SK-N-SH (cell line): Measurements from ENCODE around the gene ALAS1. TPM values are rescaled to one million over a fixed set of nuclear protein-coding genes. Genes with fewer than 3 reads are reported as not detected.
A peak's percentile ranks its signal among the peaks of the same experiment; 100 is the strongest.

Experiments used
- CTCF ChIA-PET: fragments of 300-600, 350-600 bp; formaldehyde crosslinking; extraction: SDS; loops from one replicate; lab custom pipeline; 2021; lab: Yijun Ruan, JAX
- POLR2A ChIA-PET: fragments of 350-600 bp; sonication (Branson Sonifier 250); formaldehyde crosslinking; extraction: SDS; loops from one replicate; lab custom pipeline; 2020; ENCODE audit warnings: antibody characterized with exemption, inconsistent platforms; lab: Yijun Ruan, JAX
- DNase-seq: peaks from one replicate; pipeline ENCODE4 v3.0.0; 2012
- H2AFZ ChIP-seq: fragments of 200-600 bp; sonication (generic); 2 replicates; pipeline ENCODE4 v1.8.1; 2016; ENCODE audit warnings: antibody characterized with exemption, mild to moderate bottlenecking, low read depth
- H3F3A ChIP-seq: fragments of 200-600 bp; sonication (generic); replicated peaks from 2 replicates; pipeline ENCODE3; 2016; ENCODE audit warnings: antibody characterized with exemption, mild to moderate bottlenecking; ENCODE audit not compliant: insufficient read depth
- H3K27ac ChIP-seq, 2 experiments: fragments of 200-500 bp in 1 of 2; fragments of 200-600 bp in 1 of 2; sonication (Bioruptor generic) in 1 of 2; sonication (generic), shearing (Covaris generic) in 1 of 2; 2 replicates each; pipeline versions ENCODE4 v1.5.1 to v1.6.1; 2014 to 2016; ENCODE audit warnings: low read depth in 2 of 2, inconsistent platforms in 1 of 2, low read length in 1 of 2, mild to moderate bottlenecking in 1 of 2, mixed read lengths in 1 of 2
- H3K27me3 ChIP-seq: fragments of 200-600 bp; sonication (generic), shearing (Covaris generic); 2 replicates; pipeline ENCODE4 v1.6.1; 2016; ENCODE audit warnings: mixed run types; ENCODE audit not compliant: insufficient read depth
- H3K36me3 ChIP-seq, 2 experiments: fragments of 200-500 bp in 1 of 2; fragments of 200-600 bp in 1 of 2; sonication (Bioruptor generic) in 1 of 2; sonication (generic) in 1 of 2; replicated peaks in 1 of 2; 2 replicates each; pipeline versions ENCODE3 to v1.5.1; 2014 to 2016; ENCODE audit warnings: low read length in 1 of 2, mild to moderate bottlenecking in 1 of 2; ENCODE audit not compliant: insufficient read depth in 2 of 2, control insufficient read depth in 1 of 2
- H3K4me1 ChIP-seq, 2 experiments: fragments of 200-500 bp in 1 of 2; fragments of 200-600 bp in 1 of 2; sonication (Bioruptor generic) in 1 of 2; sonication (generic), shearing (Covaris generic) in 1 of 2; 2 replicates each; pipeline versions ENCODE4 v1.5.1 to v1.6.1; 2014 to 2016; ENCODE audit warnings: low read depth in 1 of 2, low read length in 1 of 2, mixed run types in 1 of 2; ENCODE audit not compliant: insufficient read depth in 2 of 2, control insufficient read depth in 1 of 2
- H3K4me2 ChIP-seq: fragments of 200-600 bp; sonication (generic), shearing (Covaris generic); 2 replicates; pipeline ENCODE4 v1.6.1; 2017; ENCODE audit warnings: mixed run types
- H3K4me3 ChIP-seq, 2 experiments: fragments of 200-500 bp in 1 of 2; fragments of 200-600 bp in 1 of 2; sonication (Bioruptor generic) in 1 of 2; sonication (generic), shearing (Covaris generic) in 1 of 2; 2 replicates each; pipeline versions ENCODE4 v1.5.1 to v1.8.1; 2014 to 2016; ENCODE audit warnings: low read depth in 2 of 2, inconsistent platforms in 1 of 2, low read length in 1 of 2, mild to moderate bottlenecking in 1 of 2, mixed read lengths in 1 of 2, moderate library complexity in 1 of 2
- H3K79me2 ChIP-seq: fragments of 200-600 bp; sonication (generic); 2 replicates; pipeline ENCODE4 v1.8.1; 2017; ENCODE audit warnings: mild to moderate bottlenecking; ENCODE audit not compliant: insufficient read depth
- H3K9ac ChIP-seq: fragments of 200-600 bp; sonication (generic); 2 replicates; pipeline ENCODE4 v1.6.1; 2017; ENCODE audit warnings: mixed run types
- H3K9me2 ChIP-seq: fragments of 200-600 bp; sonication (generic); 2 replicates; pipeline ENCODE4 v1.6.1; 2017; ENCODE audit warnings: mixed run types
- H3K9me3 ChIP-seq: fragments of 200-600 bp; sonication (generic); 2 replicates; pipeline ENCODE4 v1.6.1; 2017; ENCODE audit warnings: mixed run types, mild to moderate bottlenecking, moderate library complexity
- H4K20me1 ChIP-seq: fragments of 200-600 bp; sonication (generic); 2 replicates; pipeline ENCODE4 v1.6.1; 2017; ENCODE audit warnings: mild to moderate bottlenecking, mixed run types; ENCODE audit not compliant: insufficient read depth
- CHD2 ChIP-seq: fragments of 150-350 bp; IDR thresholded peaks from 2 replicates; pipeline ENCODE4 v1.6.1; 2018; ENCODE audit warnings: low read length; ENCODE audit not compliant: partially characterized antibody
- EP300 ChIP-seq, 2 experiments: IDR thresholded peaks; 2 replicates each; pipeline versions ENCODE4 v1.4.0 to v1.6.1; 2012; ENCODE audit warnings: borderline replicate concordance in 1 of 2, low read depth in 1 of 2, low read length in 1 of 2
- FOSL2 ChIP-seq: IDR thresholded peaks from 2 replicates; pipeline ENCODE4 v1.4.0; 2012; ENCODE audit warnings: low read depth, mild to moderate bottlenecking, moderate library complexity, borderline replicate concordance
- FOXM1 ChIP-seq: IDR thresholded peaks from 2 replicates; pipeline ENCODE4 v1.4.0; 2012; ENCODE audit warnings: low read depth, mild to moderate bottlenecking
- GATA2 ChIP-seq: sonication (generic); formaldehyde crosslinking; IDR thresholded peaks from 2 replicates; pipeline ENCODE4 v1.5.0; 2020; ENCODE audit warnings: mild to moderate bottlenecking, missing genetic modification reagents
- JUND ChIP-seq: IDR thresholded peaks from 2 replicates; pipeline ENCODE4 v1.4.0; 2012
- MEF2A ChIP-seq: IDR thresholded peaks from 2 replicates; pipeline ENCODE4 v1.4.0; 2012; ENCODE audit warnings: low read depth, borderline replicate concordance
- MXI1 ChIP-seq: IDR thresholded peaks from 2 replicates; pipeline ENCODE4 v1.6.1; 2012; ENCODE audit warnings: mild to moderate bottlenecking, low read depth, low read length, improper control_type of control experiment
- NFIC ChIP-seq: IDR thresholded peaks from 2 replicates; pipeline ENCODE4 v1.4.0; 2012; ENCODE audit warnings: borderline replicate concordance
- NRF1 ChIP-seq: IDR thresholded peaks from 2 replicates; pipeline ENCODE4 v1.6.1; 2012; ENCODE audit warnings: low read depth, mild to moderate bottlenecking, low read length
- RAD21 ChIP-seq: IDR thresholded peaks from 2 replicates; pipeline ENCODE4 v1.6.1; 2012; ENCODE audit warnings: mild to moderate bottlenecking, low read length
- RCOR1 ChIP-seq: fragments of 150-350 bp; IDR thresholded peaks from 2 replicates; pipeline ENCODE4 v1.6.1; 2017; ENCODE audit warnings: antibody characterized with exemption, low read length
- REST ChIP-seq: IDR thresholded peaks from 2 replicates; pipeline ENCODE4 v1.6.1; 2012; ENCODE audit warnings: mild to moderate bottlenecking, low read depth, low read length, moderate library complexity
- RXRA ChIP-seq: IDR thresholded peaks from 2 replicates; pipeline ENCODE4 v1.4.0; 2012; ENCODE audit warnings: low read depth, mild to moderate bottlenecking, borderline replicate concordance
- TAF1 ChIP-seq: IDR thresholded peaks from 2 replicates; pipeline ENCODE4 v1.6.1; 2012; ENCODE audit warnings: low read depth, mild to moderate bottlenecking, low read length, moderate library complexity, borderline replicate concordance
- TCF12 ChIP-seq: IDR thresholded peaks from 2 replicates; pipeline ENCODE4 v1.4.0; 2012
- USF1 ChIP-seq: IDR thresholded peaks from 2 replicates; pipeline ENCODE4 v1.4.0; 2012; ENCODE audit warnings: low read depth, borderline replicate concordance
- YY1 ChIP-seq: IDR thresholded peaks from 2 replicates; pipeline ENCODE4 v1.4.0; 2012; ENCODE audit warnings: low read depth, mild to moderate bottlenecking
- ZBTB33 ChIP-seq: IDR thresholded peaks from 2 replicates; pipeline ENCODE4 v1.4.0; 2012; ENCODE audit warnings: low read depth, borderline replicate concordance
- WGBS: methylation state at CpG from one replicate; pipeline ENCODE4 v1.1.6; 2017; ENCODE audit warnings: low lambda C conversion rate; 5-methylcytosine and 5-hydroxymethylcytosine counted together
- polyA plus RNA-seq, 3 experiments: library from polyadenylated mRNA; depleted of rRNA; stranded (reverse); fragments of >200 nt; gene quantifications; 2 replicates each; pipeline ENCODE4 v1.2.3, GENCODE V29; 2012
- TF ChIP-seq, protein P1 (sequence below): fragments of 150-350 bp; IDR thresholded peaks from 2 replicates; pipeline ENCODE4 v1.6.1; 2016; ENCODE audit warnings: mild to moderate bottlenecking, low read depth, low read length
- TF ChIP-seq, protein P2 (sequence below): IDR thresholded peaks from 2 replicates; pipeline ENCODE4; 2012
- TF ChIP-seq, protein P3 (sequence below): IDR thresholded peaks from 2 replicates; pipeline ENCODE4 v1.4.0; 2012; ENCODE audit warnings: low read depth

ALAS1 gene
- polyA plus RNA-seq, 1 of the 3 experiments (the other 2 are of a cell fraction), result 47.9 TPM

DNA sequence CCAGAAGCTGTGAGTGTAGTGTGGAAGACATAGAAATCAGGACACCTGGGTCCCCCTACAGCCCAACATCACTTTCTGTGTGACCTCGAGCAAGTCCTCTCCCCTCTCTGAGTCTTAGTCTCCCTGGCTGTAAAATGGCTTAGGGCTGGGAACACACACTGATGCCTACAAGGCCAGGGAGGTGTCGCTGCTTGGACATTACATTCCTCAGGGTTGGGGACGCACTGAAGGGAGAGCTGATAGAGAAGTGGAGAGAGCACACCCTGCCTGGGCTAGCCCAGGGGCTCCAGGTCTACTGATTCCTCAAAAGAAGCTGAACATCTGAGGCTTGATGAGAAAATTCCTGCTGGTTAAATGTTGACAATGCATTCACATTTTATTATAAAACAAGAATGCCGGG lies 6.3 kb upstream of the ALAS1 start (continued):
- TF ChIP-seq REST (no peak), TAF1 (no peak), GATA2 (no peak), CHD2 (no peak), NRF1 (no peak), FOXM1 (no peak), RAD21 (no peak), YY1 (no peak), TCF12 (no peak)
- TF ChIP-seq, protein P1, sequence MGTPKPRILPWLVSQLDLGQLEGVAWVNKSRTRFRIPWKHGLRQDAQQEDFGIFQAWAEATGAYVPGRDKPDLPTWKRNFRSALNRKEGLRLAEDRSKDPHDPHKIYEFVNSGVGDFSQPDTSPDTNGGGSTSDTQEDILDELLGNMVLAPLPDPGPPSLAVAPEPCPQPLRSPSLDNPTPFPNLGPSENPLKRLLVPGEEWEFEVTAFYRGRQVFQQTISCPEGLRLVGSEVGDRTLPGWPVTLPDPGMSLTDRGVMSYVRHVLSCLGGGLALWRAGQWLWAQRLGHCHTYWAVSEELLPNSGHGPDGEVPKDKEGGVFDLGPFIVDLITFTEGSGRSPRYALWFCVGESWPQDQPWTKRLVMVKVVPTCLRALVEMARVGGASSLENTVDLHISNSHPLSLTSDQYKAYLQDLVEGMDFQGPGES, result no peak

- no peaks in the 10 kb centered on the region for H3K9me2 ChIP-seq
Observed at GRCh38 chr3:52193065-52193464, 4.9 kb upstream of the ALAS1 start.

More at GRCh38 chr3:52193065-52193464, 4.9 kb upstream of the ALAS1 start:
- peaks cover 17 to 23% of the 10 kb centered on the region in 2 experiments; a peak in 3 of 4 replicates for H3K4me1 ChIP-seq
- H3F3A ChIP-seq, result peaks cover 9% of the 10 kb centered on the region
- TF ChIP-seq RXRA (peak; percentile 56; the same call in 1 of the 2 replicates), MXI1 (no peak), JUND (peak; percentile 79), FOSL2 (peak; percentile 89), EP300 (IDR thresholded peaks at IDR 0.05; ENCODE audit: borderline replicate concordance in 1 of 2, low read depth in 1 of 2, low read length in 1 of 2) (peak in 1 of 2 experiments; percentile 32; a peak in 1 of 4 replicates), RCOR1 (no peak), NFIC (peak; percentile 98), ZBTB33 (no peak), FOXM1 (no peak), MEF2A (no peak), USF1 (no peak), NRF1 (no peak), TCF12 (peak; percentile 88)
- TF ChIP-seq, protein P2, sequence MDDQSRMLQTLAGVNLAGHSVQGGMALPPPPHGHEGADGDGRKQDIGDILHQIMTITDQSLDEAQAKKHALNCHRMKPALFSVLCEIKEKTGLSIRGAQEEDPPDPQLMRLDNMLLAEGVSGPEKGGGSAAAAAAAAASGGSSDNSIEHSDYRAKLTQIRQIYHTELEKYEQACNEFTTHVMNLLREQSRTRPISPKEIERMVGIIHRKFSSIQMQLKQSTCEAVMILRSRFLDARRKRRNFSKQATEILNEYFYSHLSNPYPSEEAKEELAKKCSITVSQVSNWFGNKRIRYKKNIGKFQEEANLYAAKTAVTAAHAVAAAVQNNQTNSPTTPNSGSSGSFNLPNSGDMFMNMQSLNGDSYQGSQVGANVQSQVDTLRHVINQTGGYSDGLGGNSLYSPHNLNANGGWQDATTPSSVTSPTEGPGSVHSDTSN, result peak; percentile 77
- TF ChIP-seq, protein P3, sequence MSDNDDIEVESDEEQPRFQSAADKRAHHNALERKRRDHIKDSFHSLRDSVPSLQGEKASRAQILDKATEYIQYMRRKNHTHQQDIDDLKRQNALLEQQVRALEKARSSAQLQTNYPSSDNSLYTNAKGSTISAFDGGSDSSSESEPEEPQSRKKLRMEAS, result 0 out of 2 replicates have a peak, but pooled peaks have one; percentile 51
- TF ChIP-seq, protein P1, result no peak
- H3K4me2 ChIP-seq, result 0 out of 2 replicates have a peak overlapping the region, but pooled peaks have one; percentile 32
- POLR2A ChIA-PET, result no interaction called here
- CTCF ChIA-PET, result interaction anchor here (0.8 to 2.1 kb wide), 2 partner anchors 9 to 192 kb away, joined by 4 to 6 read pairs; no protein-coding TSS in a partner anchor
- no peaks in the 10 kb centered on the region for H3K27me3 ChIP-seq
- H3K4me3 ChIP-seq, result no peak overlapping the region
- no peak for DNase-seq
- no peak overlapping the region for H3K9ac ChIP-seq
- H4K20me1 ChIP-seq, result no peaks in the 10 kb centered on the region
- no peak overlapping the region for H3K27ac ChIP-seq
- H3K79me2 ChIP-seq, result peaks cover 1% of the 10 kb centered on the region; the same call in 1 of the 2 replicates
- H3K9me3 ChIP-seq, result no peaks in the 10 kb centered on the region
- no peaks in the 10 kb centered on the region for H3K36me3 ChIP-seq
- 50% methylated on average over 8 of the region's 18 CpGs for WGBS
- no peak overlapping the region for H2AFZ ChIP-seq
